Fibroblast of the aortic adventitia (primary cell): ENCODE measurements around the gene PUS1. TPM values are rescaled to one million over a fixed set of nuclear protein-coding genes. Genes with fewer than 3 reads are reported as not detected.
"Not testable (repeated sequence)": the region's sequence is repeated elsewhere in the genome, so short reads cannot be mapped to it uniquely, and the experiment has no call there.

Experiments used
- DNase-seq: peaks from one replicate; pipeline ENCODE4 v3.0.0-alpha.2; 2010; ENCODE audit warnings: low read depth
- H3K4me3 ChIP-seq: 2 replicates; pipeline ENCODE4 v1.5.1; 2011; ENCODE audit warnings: low read depth, mild to moderate bottlenecking, control low read depth, low read length, moderate library complexity
- total RNA-seq: library from RNA; depleted of rRNA; stranded (reverse); fragments of >200 nt; gene quantifications from 2 replicates; pipeline ENCODE4 v1.2.3, GENCODE V29; 2012; ENCODE audit warnings: low replicate concordance
- TF ChIP-seq, protein P1 (sequence below): IDR thresholded peaks from 2 replicates; pipeline ENCODE4 v1.5.1; 2011; ENCODE audit warnings: mild to moderate bottlenecking, low read length, control low read depth, inconsistent platforms; ENCODE audit not compliant: insufficient read depth

Gene PUS1
- 4.3 and 9.3 TPM in 2 replicates for total RNA-seq

DNA sequence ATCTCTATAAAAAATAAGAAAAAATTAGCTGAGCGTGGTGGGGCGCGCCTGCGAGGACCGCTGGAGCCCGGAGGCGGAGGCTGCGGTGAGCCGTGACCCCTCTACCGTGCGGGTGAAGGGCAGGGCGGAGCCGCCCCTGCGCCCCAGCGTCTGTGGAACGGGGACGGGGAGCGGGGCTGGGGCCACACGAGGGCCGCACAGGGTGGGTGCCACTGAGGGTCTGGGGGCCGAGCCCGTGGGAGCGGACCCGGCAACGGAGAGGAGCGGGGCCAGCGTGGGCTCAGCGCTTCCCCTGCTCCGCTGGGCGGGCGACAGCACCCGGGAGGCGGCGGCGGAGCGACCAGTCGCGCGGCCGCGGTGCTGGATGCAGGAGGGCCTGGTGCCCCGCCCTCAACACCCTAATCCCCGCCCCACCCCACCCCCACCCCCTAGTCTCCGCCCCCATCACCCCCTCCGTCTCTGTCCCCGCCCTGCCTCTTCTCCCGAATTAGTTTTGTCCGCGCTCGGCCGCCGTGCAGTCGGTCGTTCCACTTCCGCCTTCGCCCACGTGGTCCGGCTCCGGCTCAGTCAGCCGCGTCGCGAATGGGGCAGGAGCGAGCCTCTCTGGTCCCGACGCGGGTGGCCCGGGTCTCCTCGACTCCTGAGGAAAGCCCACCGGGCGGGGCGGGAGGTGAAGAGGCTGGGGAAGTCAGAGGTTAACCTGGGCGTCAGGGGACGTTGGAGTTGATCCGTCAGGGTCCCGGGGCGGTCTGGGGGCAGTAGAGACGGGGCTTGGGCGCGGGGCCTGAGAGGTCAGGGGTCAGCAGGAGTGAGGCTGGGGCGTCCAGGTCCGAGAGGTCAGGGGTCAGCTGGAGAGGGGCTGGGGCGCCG, at the start of gene PUS1:
Gene PUS1 (plus strand): TSS at position 566 of the 870 bp plus-strand sequence. CDS start 447 bp downstream, outside the sequence.
- TF ChIP-seq, protein P1, sequence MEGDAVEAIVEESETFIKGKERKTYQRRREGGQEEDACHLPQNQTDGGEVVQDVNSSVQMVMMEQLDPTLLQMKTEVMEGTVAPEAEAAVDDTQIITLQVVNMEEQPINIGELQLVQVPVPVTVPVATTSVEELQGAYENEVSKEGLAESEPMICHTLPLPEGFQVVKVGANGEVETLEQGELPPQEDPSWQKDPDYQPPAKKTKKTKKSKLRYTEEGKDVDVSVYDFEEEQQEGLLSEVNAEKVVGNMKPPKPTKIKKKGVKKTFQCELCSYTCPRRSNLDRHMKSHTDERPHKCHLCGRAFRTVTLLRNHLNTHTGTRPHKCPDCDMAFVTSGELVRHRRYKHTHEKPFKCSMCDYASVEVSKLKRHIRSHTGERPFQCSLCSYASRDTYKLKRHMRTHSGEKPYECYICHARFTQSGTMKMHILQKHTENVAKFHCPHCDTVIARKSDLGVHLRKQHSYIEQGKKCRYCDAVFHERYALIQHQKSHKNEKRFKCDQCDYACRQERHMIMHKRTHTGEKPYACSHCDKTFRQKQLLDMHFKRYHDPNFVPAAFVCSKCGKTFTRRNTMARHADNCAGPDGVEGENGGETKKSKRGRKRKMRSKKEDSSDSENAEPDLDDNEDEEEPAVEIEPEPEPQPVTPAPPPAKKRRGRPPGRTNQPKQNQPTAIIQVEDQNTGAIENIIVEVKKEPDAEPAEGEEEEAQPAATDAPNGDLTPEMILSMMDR: no peak

DNA sequence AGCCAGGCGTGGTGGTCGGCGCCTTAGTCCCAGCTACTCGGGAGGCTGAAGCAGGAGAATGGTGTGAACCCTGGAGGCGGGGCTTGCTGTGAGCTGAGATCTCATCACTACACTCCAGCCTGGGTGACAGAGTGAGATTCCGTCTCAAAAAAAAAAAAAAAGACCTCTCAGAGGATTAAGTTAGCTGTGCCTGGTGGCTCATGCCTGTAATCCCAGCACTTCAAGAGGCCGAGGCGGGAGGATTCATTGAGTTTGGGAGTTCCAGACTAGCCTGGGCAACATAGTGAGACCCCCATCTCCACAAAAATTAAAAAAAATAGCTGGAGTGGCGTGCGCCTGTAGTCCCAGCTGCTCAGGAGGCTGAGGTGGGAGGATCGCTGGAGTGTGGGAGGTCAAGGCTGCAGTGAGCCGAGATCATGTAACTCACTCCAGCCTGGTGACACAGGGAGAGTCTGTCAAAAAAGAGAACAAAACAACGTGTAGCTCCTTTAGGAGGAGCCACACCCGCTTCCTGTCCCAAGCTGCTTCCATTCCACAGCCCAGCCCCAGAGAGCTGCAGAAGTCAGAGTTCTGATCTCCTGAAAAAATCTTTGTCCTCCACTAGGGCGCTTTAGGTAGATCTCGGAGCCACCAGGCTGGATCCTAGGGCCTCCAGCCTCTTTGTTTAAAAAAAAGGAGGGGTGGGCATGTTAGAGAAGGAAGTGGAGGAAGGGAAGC, 46.1 kb upstream of the PUS1 start:
- TF ChIP-seq, protein P1: no peak
- H3K4me3 ChIP-seq: no peak overlapping the region
- no peak for DNase-seq

More for the DNA sequence above, at the start of gene PUS1:
- H3K4me3 ChIP-seq: peak within 1 kb of the TSS; percentile 94
- DNase-seq: peak; percentile 92

DNA sequence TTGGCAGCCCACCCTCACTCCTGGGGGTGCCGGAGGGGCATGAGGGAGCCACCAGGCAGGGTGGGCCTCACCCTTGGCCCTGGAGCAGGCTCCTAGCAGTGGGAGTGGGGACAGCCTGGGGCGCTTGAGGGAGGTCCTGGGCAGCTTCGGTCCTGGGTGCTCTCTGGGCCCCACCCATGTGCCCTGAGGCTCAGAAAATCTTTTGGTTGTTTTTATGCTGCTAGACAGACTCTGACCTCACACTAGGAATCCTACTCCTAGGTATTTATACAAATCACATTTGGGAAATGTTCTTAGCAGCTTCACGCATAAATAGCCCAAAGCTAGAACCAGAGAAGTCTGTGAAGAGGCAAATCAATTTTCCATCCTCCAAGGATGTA, 45.6 kb upstream of the PUS1 start:
- TF ChIP-seq, protein P1: no peak
- no peak for DNase-seq
- H3K4me3 ChIP-seq: no peak overlapping the region

DNA sequence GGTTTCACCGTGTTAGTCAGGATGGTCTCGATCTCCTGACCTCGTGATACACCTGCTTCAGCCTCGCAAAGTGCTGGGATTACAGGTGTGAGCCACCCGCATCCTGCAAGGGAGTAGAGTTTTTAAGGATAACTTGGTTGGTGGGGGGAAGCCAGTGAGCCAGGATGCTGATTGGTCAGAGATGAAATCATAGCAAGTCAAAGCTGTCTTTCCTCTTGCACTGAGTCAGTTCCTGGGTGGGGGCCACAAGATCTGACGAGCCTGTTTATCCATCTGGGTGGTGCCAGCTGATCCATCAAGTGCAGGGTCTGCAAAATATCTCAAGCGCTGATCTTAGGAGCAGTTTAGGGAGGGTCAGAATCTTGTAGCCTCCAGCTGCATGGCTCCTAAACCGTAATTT, 44.0 kb upstream of the PUS1 start:
- DNase-seq, H3K4me3 ChIP-seq: not testable (repeated sequence)

DNA sequence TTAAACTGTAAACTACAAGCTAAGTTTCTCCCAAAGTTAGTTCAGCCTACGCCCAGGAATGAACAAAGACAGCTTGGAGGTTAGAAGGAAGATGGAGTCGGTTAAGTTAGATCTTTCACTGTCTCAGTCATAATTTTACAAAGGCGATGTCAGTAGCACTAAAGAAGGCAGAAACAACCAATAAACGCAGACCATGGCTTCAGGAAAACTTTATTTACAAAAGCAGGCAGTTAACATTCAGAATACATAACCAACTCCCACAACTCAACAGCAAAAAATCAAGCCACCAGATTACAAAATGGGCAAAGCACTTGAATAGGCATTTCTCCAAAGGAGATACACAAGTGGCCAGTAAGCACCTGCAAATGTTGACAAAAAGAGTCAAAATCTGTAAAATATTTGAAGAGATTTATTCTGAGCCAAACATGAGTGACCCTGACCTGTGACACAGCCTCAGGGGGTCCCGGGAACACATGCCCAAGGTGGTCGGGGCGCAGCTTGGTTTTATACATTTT, 43.5 kb upstream of the PUS1 start:
- TF ChIP-seq, protein P1: no peak
- no peak for DNase-seq

DNA sequence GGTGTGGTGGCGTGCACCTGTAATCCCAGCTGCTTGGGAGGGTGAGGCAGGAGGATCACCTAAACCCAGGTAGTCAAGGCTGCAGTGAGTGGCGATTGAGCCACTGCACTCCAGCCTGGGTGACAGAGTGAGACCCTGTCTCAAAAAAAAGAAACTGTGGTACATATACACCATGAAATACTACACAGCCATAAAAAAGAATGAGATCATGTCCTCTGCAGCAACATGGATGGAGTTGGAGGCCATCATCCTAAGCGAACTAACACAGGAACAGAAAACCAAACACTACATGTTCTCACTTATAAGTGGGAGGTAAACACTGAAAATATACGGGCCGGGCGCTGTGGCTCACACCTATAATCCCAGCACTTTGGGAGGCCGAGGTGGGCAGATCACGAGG, 37.4 kb upstream of the PUS1 start:
- not testable (repeated sequence) for DNase-seq, H3K4me3 ChIP-seq

More for the DNA sequence above, 43.5 kb upstream of the PUS1 start:
- H3K4me3 ChIP-seq: no peak overlapping the region

DNA sequence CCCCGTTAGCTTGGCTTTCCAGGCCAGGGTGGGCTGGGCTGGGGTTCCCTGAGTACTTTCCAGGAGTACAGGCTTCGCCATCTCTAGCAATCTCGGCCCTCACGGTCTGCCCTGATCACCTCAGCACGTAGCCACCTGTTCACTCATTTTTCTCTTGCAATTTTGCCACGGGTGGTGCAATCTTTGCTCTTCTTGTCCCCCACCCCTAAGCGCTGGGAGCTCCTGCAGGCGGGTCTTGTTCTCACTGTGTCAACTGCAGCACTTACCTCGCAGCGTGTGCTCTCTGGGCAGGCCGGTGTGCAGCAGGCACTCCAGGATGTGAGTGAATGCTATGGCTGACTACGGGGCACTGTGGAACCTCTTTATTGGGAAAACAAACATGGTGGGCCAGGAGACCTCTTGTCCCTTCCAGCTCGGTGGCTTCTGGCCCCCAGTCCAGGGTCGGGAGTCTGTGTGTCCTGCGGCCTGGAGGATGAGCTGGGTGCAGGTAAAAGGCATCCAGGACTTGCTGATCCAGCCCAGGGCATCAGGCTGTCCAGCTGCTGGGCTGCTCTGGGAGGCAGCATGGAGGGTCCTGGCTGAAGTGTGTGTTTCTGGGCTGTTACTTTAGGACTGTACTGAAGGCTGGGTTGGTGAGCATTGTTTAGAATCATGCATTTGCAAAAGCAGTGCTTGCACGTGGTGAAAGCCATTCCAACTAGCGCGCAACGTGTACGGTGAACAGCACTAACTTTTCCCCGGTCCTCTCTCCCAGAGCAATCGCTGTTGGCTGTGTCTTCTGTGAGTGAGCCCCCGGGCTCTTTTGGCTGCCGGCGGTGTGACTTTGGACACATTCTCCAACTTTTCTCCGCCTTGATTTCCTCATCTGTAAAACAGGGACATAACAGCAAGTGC, 36.1 kb upstream of the PUS1 start:
- TF ChIP-seq, protein P1: no peak
- no peak overlapping the region for H3K4me3 ChIP-seq
- no peak for DNase-seq
